SK-N-SH treated with all-trans-retinoic acid at 6 μM for 48 hours (cell line): ENCODE measurements around the gene DNAJB5.

Experiments used
- ARNTL ChIP-seq: fragments of 450-650 bp; formaldehyde crosslinking; IDR thresholded peaks from 2 replicates; pipeline ENCODE4 v1.5.0; 2020; ENCODE audit warnings: low read depth, mild to moderate bottlenecking, moderate library complexity, borderline replicate concordance
- GLIS3 ChIP-seq: fragments of 250-450 bp; sonication (Bioruptor Pico); IDR thresholded peaks from 2 replicates; pipeline ENCODE4 v1.5.0; 2020; ENCODE audit warnings: mild to moderate bottlenecking, moderate library complexity
- OSR1 ChIP-seq: fragments of 250-450 bp; sonication (Bioruptor Pico); IDR thresholded peaks from 2 replicates; pipeline ENCODE4 v1.8.0; 2022; ENCODE audit warnings: moderate library complexity, mild to moderate bottlenecking, inconsistent platforms
- RARB ChIP-seq: fragments of 250-450 bp; sonication (Bioruptor Pico); IDR thresholded peaks from 2 replicates; pipeline ENCODE4 v1.8.0; 2021; ENCODE audit warnings: mild to moderate bottlenecking, moderate library complexity
- SNAI2 ChIP-seq: fragments of 250-450 bp; sonication (Bioruptor Pico); IDR thresholded peaks from 2 replicates; pipeline ENCODE4 v1.5.0; 2020; ENCODE audit warnings: mild to moderate bottlenecking, moderate library complexity
- TOX ChIP-seq: fragments of 250-450 bp; sonication (Bioruptor Pico); IDR thresholded peaks from 2 replicates; pipeline ENCODE4 v1.8.0; 2021; ENCODE audit warnings: mild to moderate bottlenecking, moderate library complexity, borderline replicate concordance
- ZFP3 ChIP-seq: fragments of 250-450 bp; sonication (Bioruptor Pico); IDR thresholded peaks from 2 replicates; pipeline ENCODE4 v1.5.0; 2020; ENCODE audit warnings: mild to moderate bottlenecking, moderate library complexity
- ZFP30 ChIP-seq: fragments of 450-650 bp; formaldehyde crosslinking; IDR thresholded peaks from 2 replicates; pipeline ENCODE4 v1.5.0; 2022; ENCODE audit warnings: mild to moderate bottlenecking, moderate library complexity
- TF ChIP-seq, protein P1 (sequence below): fragments of 250-450 bp; sonication (Bioruptor Pico); IDR thresholded peaks from 2 replicates; pipeline ENCODE4 v1.8.0; 2020; ENCODE audit warnings: mild to moderate bottlenecking, moderate library complexity, borderline replicate concordance
- TF ChIP-seq, protein P2 (sequence below): fragments of 250-450 bp; sonication (Bioruptor Pico); IDR thresholded peaks from 2 replicates; pipeline ENCODE4 v1.5.1; 2020; ENCODE audit warnings: low read depth, mild to moderate bottlenecking, moderate library complexity

DNA sequence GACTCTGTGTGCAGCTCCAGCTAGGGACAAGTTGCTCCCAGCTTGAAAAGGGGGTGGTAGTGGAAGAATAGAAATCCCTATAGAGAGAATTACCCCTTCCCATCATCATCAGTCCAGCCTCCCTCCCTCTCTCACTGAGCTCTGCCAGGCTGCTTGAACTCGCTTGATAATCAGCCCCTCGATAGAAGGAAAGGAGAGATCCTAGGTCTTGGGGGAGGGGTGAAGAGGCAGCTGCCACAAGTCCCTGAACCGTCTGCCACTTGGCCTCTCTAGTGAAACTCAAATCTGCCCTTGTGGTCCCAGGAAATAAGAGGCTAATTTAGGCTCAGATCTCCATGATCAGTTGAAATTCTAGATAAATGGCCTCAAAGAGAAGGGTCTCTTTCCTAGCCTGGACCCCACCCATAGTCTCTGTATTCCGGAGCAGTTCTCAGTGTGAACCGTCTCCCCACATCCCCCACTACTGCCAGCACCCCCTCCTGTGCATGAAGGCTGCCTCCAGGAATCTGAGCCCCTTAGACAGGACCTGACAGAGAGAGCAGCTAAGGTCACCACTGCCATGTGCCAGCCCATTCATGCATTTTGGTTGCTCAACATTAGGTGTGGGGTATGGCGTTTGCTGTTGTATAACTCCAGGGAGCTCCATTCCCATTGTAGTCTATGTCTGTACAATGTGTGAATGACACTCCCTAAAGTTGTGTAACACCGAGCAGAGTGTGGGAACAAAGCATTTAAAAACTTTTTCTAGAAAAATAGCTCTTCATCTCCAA, 5.5 kb downstream of the DNAJB5 start:
- TF ChIP-seq, protein P1, sequence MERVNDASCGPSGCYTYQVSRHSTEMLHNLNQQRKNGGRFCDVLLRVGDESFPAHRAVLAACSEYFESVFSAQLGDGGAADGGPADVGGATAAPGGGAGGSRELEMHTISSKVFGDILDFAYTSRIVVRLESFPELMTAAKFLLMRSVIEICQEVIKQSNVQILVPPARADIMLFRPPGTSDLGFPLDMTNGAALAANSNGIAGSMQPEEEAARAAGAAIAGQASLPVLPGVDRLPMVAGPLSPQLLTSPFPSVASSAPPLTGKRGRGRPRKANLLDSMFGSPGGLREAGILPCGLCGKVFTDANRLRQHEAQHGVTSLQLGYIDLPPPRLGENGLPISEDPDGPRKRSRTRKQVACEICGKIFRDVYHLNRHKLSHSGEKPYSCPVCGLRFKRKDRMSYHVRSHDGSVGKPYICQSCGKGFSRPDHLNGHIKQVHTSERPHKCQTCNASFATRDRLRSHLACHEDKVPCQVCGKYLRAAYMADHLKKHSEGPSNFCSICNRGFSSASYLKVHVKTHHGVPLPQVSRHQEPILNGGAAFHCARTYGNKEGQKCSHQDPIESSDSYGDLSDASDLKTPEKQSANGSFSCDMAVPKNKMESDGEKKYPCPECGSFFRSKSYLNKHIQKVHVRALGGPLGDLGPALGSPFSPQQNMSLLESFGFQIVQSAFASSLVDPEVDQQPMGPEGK (CRISPR knock-in tag): no peak
- no peak for TF ChIP-seq GLIS3
- no peak for TF ChIP-seq OSR1
- TF ChIP-seq ZFP30 (CRISPR knock-in tag): no peak
- no peak for TF ChIP-seq RARB (CRISPR knock-in tag)
- TF ChIP-seq, protein P2, sequence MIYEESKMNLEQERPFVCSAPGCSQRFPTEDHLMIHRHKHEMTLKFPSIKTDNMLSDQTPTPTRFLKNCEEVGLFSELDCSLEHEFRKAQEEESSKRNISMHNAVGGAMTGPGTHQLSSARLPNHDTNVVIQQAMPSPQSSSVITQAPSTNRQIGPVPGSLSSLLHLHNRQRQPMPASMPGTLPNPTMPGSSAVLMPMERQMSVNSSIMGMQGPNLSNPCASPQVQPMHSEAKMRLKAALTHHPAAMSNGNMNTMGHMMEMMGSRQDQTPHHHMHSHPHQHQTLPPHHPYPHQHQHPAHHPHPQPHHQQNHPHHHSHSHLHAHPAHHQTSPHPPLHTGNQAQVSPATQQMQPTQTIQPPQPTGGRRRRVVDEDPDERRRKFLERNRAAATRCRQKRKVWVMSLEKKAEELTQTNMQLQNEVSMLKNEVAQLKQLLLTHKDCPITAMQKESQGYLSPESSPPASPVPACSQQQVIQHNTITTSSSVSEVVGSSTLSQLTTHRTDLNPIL (CRISPR knock-in tag): no peak
- no peak for TF ChIP-seq SNAI2
- TF ChIP-seq ZFP3: no peak
- no peak for TF ChIP-seq TOX (CRISPR knock-in tag)
- no peak for TF ChIP-seq ARNTL (CRISPR knock-in tag)
